Coronary artery (tissue), 2 donors: ENCODE measurements around the gene TRDMT1.

Experiments
- DNase-seq: peaks from one replicate; pipeline ENCODE4 v3.0.0-alpha.2; 2017; ENCODE audit warnings: low spot score
- H3K27ac ChIP-seq, 2 donors: fragments of 200-600 bp; sonication (generic); one replicate each; pipeline ENCODE4 v1.5.1; 2016 to 2019
- H3K4me3 ChIP-seq: fragments of 200-600 bp; sonication (generic); 2 replicates; pipeline ENCODE4 v1.5.1; 2016; ENCODE audit warnings: mild to moderate bottlenecking, moderate library complexity
- CTCF ChIP-seq: fragments of 200-600 bp; sonication (generic); IDR thresholded peaks from one replicate; pipeline ENCODE4 v1.5.1; 2019; ENCODE audit warnings: antibody characterized with exemption

Gene TRDMT1

DNA sequence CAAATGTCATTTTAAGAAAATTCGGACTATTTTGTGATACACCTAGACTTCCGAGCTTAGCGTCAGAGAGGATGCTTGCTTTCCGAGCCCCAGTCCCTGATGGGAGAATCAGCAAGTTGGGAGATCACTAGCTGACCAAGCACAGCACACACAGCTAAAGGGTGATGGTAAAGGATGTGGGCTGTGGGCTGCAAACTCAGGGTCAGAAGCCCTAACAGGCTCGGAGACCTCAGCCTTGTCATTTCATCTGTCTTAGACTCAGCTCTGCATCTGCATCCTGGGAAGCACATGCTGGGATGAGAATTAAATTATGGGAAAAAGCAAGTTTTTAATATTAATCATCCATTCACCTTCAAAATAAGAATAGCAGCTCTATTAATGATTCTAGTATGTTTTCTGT is 75.1 kb downstream of the TRDMT1 start:
- no peak for TF ChIP-seq CTCF
- DNase-seq = no peak
- Histone ChIP-seq H3K4me3 (no peak overlapping the region), H3K27ac (no peak overlapping the region)

- H3K4me3 ChIP-seq = no peak overlapping the region
- TF ChIP-seq CTCF = no peak
These were observed 76.1 kb downstream of the TRDMT1 start for GRCh38 chr10:17125206-17125893.

GRCh38 chr10:17123961-17124360 is 77.5 kb downstream of the TRDMT1 start:
- no peak for TF ChIP-seq CTCF
- Histone ChIP-seq H3K4me3 (no peak overlapping the region), H3K27ac (no peak overlapping the region)
- DNase-seq = no peak

More at GRCh38 chr10:17125206-17125893, 76.1 kb downstream of the TRDMT1 start:
- no peak for DNase-seq
- no peak overlapping the region for H3K27ac ChIP-seq

DNA sequence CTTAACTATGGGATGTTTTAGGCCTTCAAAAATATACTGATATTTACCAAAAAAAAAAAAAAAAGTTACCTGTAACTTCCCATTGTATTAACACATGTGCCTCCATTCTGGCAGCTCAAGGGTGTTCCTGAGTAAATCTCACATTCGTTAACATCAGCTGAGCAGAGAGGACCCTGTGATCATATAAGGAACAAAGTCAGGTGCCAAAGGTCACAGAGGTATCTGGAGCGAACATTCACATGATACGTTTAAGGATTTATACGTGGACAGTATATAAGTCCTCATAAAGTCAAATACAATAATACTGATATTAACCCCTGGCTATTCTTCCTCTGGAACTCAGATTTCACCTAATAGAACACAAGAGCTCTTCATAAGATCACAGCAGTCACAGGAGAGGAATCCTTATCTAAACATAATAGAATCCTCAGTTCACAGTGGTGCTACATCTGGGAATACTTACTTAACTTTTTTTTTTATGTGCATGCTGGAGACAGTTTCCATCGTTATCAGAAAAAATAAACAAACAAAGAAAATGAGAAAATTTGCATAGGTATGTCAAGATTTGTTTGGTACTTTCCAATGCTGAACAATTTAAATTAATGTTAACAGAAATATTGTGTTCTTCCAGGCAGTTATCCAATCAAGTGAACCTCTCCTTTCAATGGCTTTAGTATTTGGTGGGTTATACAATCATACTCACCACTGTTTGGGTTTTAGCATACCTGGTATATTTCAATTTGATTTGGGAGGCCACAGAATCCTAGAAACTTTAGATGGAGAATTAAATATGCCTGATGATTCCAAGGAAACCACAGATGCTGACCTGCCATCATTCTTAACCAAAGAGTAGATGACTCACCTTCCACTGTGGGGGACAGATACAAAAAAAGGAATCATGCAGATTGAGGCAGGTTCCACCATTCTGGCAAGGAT is 78.5 kb downstream of the TRDMT1 start:
- TF ChIP-seq CTCF = no peak
- no peak for DNase-seq
- no peak overlapping the region for H3K27ac ChIP-seq
- H3K4me3 ChIP-seq = no peak overlapping the region

DNA sequence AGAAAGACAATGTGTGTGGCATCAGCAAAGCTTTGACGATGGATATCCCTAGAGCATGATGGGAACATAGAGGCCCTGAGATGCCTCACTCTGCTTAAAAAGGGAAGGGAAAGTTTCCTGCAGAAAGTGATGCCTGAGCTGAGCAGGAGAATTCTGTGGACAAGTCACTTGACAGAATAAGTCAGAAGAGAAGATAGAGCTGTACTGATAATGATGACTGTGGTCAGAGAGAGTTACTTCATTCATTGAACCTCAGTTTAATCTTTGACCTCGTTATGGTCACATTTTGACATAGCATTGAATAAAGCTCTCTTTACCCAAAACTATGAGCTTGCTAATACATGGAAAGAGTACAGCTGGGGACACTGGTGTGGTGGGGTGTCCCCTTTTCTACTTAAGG is 79.4 kb downstream of the TRDMT1 start:
- TF ChIP-seq CTCF = no peak
- Histone ChIP-seq H3K27ac (no peak overlapping the region), H3K4me3 (no peak overlapping the region)
- DNase-seq = no peak

DNA sequence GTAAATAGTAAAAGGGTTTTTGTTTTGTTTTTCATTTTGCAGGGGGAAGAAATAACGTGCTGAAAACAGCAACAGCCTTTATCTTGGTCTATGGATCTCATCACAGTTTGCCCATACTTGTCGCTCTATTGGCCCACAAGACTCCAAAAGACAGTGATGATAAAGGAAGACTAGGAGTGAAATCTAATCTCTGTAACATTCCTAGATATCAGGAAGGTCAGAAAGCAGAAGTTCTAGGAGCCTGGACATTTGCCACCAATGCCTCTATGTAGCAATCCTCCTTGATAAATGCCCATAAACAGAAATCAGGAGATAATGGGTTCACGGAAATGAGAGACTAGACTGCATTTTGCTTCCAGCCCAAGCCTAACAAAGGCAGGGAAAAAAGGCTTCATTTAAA is 80.8 kb downstream of the TRDMT1 start:
- TF ChIP-seq CTCF = no peak
- Histone ChIP-seq H3K4me3 (no peak overlapping the region), H3K27ac (no peak overlapping the region)
- DNase-seq = no peak
